Stomach smooth muscle (tissue), 2 donors: ENCODE measurements around the gene NRXN3.

Experiments
- H3K27ac ChIP-seq: one replicate; pipeline ENCODE4 v1.7.0; 2013; ENCODE audit warnings: mild to moderate bottlenecking, low read length, inconsistent platforms
- H3K27me3 ChIP-seq, 2 donors: one replicate each; pipeline ENCODE4 v1.7.0; 2013; ENCODE audit warnings: low read length in 2 of 2; ENCODE audit not compliant: insufficient read depth in 2 of 2, control insufficient read depth in 1 of 2
- H3K36me3 ChIP-seq, 2 donors: one replicate each; pipeline ENCODE4 v1.7.0; 2013; ENCODE audit warnings: low read length in 2 of 2; ENCODE audit not compliant: control insufficient read depth in 2 of 2, insufficient read depth in 2 of 2
- H3K4me1 ChIP-seq: one replicate; pipeline ENCODE4 v1.7.0; 2013; ENCODE audit warnings: low read length; ENCODE audit not compliant: control insufficient read depth, insufficient read depth
- H3K4me3 ChIP-seq, 2 donors: one replicate each; pipeline ENCODE4 v1.7.0; 2013; ENCODE audit warnings: low read length in 2 of 2
- H3K9ac ChIP-seq, 2 donors: one replicate each; pipeline ENCODE4 v1.7.0; 2013; ENCODE audit warnings: low read length in 2 of 2, mild to moderate bottlenecking in 1 of 2
- H3K9me3 ChIP-seq, 2 donors: one replicate each; pipeline ENCODE4 v1.7.0; 2013; ENCODE audit warnings: low read length in 2 of 2; ENCODE audit not compliant: control insufficient read depth in 2 of 2
- donor health status: healthy.
- donor health status: Pancreatic carcinoma.

NRXN3 gene

DNA sequence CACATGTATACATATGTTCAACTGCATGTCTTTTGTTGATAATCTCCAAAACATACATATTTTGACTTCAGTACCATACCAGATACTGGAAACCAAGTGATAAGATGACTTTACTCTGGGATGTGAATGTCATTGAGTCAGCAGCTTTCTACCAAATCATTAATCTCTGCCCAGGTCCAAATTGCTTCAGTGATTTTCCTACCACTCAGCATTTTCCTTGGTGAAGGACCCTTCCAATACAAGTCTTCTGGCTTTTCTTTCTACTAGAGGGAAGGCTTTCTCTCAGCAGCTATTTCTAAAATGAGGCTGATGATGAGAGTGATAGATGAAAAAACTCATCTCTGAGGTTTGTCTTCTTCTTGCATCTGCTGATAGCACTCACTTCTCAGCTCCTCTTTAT is 1008.5 kb downstream of the NRXN3 start:
- Histone ChIP-seq H3K4me1 (peaks cover 4% of the 10 kb centered on the region), H3K36me3 (no peaks in the 10 kb centered on the region), H3K27ac (no peak overlapping the region), H3K27me3 (no peaks in the 10 kb centered on the region), H3K9me3 (no peaks in the 10 kb centered on the region), H3K9ac (no peak overlapping the region), H3K4me3 (no peak overlapping the region)

DNA sequence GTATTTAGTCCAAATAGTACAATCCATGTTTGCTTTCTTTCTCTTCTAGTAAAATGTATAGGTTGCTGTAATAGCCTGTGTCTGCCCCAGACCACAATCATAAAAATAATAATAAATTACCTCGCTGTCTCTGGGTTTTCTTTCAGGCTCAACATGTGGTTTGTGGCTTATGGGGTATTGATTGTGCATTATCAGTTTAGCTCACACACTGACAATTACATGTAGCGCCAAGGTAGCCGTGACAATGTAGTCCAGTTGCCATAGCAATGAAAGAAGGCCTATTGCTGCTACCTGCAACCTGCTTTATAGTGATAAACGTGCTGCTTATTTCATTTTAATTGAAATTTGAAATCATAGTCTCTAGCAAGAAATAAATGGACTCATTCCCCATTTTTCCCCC is 1009.8 kb downstream of the NRXN3 start:
- Histone ChIP-seq H3K9me3 (no peaks in the 10 kb centered on the region), H3K27me3 (no peaks in the 10 kb centered on the region), H3K9ac (no peak overlapping the region), H3K27ac (no peak overlapping the region), H3K4me3 (no peak overlapping the region), H3K4me1 (peaks cover 4% of the 10 kb centered on the region), H3K36me3 (no peaks in the 10 kb centered on the region)

DNA sequence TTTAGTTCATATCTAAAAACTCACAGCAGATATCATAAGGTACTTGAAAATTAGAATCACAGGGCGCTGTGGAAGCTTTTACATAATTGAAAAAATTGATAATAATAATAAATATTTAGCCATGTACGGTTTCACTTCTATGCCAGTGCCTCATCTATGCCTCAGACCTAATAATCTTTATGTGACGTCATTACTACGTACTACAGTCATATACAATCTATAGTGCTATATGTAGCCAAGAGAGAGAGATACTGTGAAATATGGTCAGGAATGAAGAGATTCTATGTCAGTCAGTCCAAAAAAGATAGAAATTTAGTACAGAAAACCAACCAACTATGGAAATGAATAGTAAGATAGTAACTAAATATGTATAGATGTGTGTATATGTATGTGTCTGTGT is 1010.5 kb downstream of the NRXN3 start:
- Histone ChIP-seq H3K27ac (no peak overlapping the region), H3K9me3 (no peaks in the 10 kb centered on the region), H3K9ac (no peak overlapping the region), H3K36me3 (no peaks in the 10 kb centered on the region), H3K4me3 (no peak overlapping the region), H3K4me1 (peaks cover 4% of the 10 kb centered on the region), H3K27me3 (no peaks in the 10 kb centered on the region)

DNA sequence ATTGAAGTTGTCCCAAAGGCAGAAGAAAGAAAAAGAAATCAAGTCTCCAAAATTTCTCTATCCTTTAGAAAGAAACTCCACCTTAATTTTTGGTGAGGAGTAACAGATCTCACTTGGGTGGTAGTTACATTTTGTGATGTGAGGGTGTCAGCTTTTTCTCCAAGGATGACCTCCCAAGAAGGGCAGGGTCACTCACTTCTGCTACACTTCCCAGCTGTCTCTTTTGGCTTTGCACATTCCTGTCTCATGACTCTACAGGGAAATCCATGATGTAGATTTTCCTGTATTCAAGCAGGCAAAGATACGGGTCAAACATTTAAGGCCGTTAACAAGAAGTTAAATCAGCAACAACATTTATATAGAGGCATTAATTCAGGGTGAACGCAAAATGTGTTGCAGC is 1016.4 kb downstream of the NRXN3 start:
- H3K4me1 ChIP-seq = no peaks in the 10 kb centered on the region
- no peaks in the 10 kb centered on the region for H3K36me3 ChIP-seq
- no peak overlapping the region for H3K27ac ChIP-seq
- no peak overlapping the region for H3K4me3 ChIP-seq
- H3K27me3 ChIP-seq = no peaks in the 10 kb centered on the region
- H3K9me3 ChIP-seq = no peaks in the 10 kb centered on the region
- H3K9ac ChIP-seq = no peak overlapping the region

GRCh38 chr14:79193689-79194477 is 1023.7 kb downstream of the NRXN3 start:
- Histone ChIP-seq H3K27me3 (no peaks in the 10 kb centered on the region), H3K4me1 (no peaks in the 10 kb centered on the region), H3K9ac (no peak overlapping the region), H3K9me3 (no peaks in the 10 kb centered on the region), H3K4me3 (no peak overlapping the region), H3K36me3 (no peaks in the 10 kb centered on the region), H3K27ac (no peak overlapping the region)

GRCh38 chr14:79196216-79196615 is 1026.0 kb downstream of the NRXN3 start:
- no peak overlapping the region for H3K9ac ChIP-seq
- H3K27me3 ChIP-seq = no peaks in the 10 kb centered on the region
- no peaks in the 10 kb centered on the region for H3K36me3 ChIP-seq
- no peaks in the 10 kb centered on the region for H3K9me3 ChIP-seq
- H3K27ac ChIP-seq = no peak overlapping the region
- no peaks in the 10 kb centered on the region for H3K4me1 ChIP-seq
- no peak overlapping the region for H3K4me3 ChIP-seq

GRCh38 chr14:79197516-79197915 is 1027.3 kb downstream of the NRXN3 start:
- H3K4me3 ChIP-seq = no peak overlapping the region
- H3K36me3 ChIP-seq = no peaks in the 10 kb centered on the region
- no peak overlapping the region for H3K9ac ChIP-seq
- no peaks in the 10 kb centered on the region for H3K9me3 ChIP-seq
- H3K27me3 ChIP-seq = no peaks in the 10 kb centered on the region
- H3K4me1 ChIP-seq = no peaks in the 10 kb centered on the region
- H3K27ac ChIP-seq = no peak overlapping the region

- H3K27ac ChIP-seq = no peak overlapping the region
- no peaks in the 10 kb centered on the region for H3K27me3 ChIP-seq
- no peak overlapping the region for H3K9ac ChIP-seq
- no peak overlapping the region for H3K4me3 ChIP-seq
- H3K9me3 ChIP-seq = no peaks in the 10 kb centered on the region
- H3K36me3 ChIP-seq = no peaks in the 10 kb centered on the region
- no peaks in the 10 kb centered on the region for H3K4me1 ChIP-seq
Observed at GRCh38 chr14:79199217-79199616, 1029.0 kb downstream of the NRXN3 start.

- Histone ChIP-seq H3K4me1 (no peaks in the 10 kb centered on the region), H3K9ac (no peak overlapping the region), H3K27me3 (no peaks in the 10 kb centered on the region), H3K9me3 (no peaks in the 10 kb centered on the region), H3K4me3 (no peak overlapping the region), H3K36me3 (no peaks in the 10 kb centered on the region), H3K27ac (no peak overlapping the region)
Observed at GRCh38 chr14:79201564-79202207, 1031.5 kb downstream of the NRXN3 start.

DNA sequence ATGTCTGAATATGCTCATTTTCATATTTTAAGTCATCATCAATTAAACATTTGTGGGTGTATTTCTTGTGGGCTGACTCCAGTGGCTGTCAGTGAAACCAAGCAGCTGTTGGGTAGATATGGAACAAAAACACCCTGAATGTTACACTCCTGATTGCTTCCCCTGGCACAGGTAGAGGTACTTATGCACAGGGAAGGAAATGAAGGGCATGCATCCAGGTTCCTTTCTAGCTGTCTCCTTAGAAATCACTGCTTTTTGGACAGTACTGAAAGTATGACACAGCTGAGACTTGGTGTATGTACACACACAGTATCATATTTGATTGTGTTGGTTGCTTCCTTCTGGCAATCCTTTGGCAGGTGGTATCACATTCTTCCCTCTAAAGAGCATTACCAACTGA is 1034.4 kb downstream of the NRXN3 start:
- Histone ChIP-seq H3K27me3 (no peaks in the 10 kb centered on the region), H3K9ac (no peak overlapping the region), H3K4me1 (no peaks in the 10 kb centered on the region), H3K4me3 (no peak overlapping the region), H3K9me3 (no peaks in the 10 kb centered on the region), H3K27ac (no peak overlapping the region), H3K36me3 (no peaks in the 10 kb centered on the region)

DNA sequence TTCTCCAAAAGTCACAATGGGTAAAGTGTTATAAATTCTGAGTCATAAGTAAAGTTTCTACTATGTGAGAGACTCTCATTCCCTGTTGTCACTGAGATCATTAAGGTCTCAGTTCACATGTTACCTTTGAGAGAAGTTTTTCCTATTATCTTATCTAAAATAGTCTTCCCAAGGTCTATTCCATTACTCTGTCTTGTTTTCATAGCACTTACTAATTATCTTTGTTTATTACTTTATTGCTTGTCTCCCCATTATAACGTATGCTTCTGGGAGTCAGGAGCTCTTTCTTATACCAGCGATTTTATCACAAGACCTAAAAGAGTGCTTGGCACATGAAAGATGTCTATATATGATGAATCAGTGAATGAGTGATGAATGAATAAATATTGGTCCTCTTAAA is 1039.2 kb downstream of the NRXN3 start:
- H3K9ac ChIP-seq = no peak overlapping the region
- H3K9me3 ChIP-seq = no peaks in the 10 kb centered on the region
- no peak overlapping the region for H3K4me3 ChIP-seq
- no peaks in the 10 kb centered on the region for H3K4me1 ChIP-seq
- H3K36me3 ChIP-seq = no peaks in the 10 kb centered on the region
- no peaks in the 10 kb centered on the region for H3K27me3 ChIP-seq
- no peak overlapping the region for H3K27ac ChIP-seq
